GM12892 (cell line): ENCODE results near the gene TSGA10.

Source experiments
- POLR2A ChIP-seq: IDR thresholded peaks from 2 replicates; pipeline ENCODE4 v1.6.1; 2011; ENCODE audit warnings: low read depth, low read length, control low read depth
- TAF1 ChIP-seq: IDR thresholded peaks from 2 replicates; pipeline ENCODE4 v1.6.1; 2011; ENCODE audit warnings: low read depth, mild to moderate bottlenecking, control low read depth, low read length, borderline replicate concordance

DNA sequence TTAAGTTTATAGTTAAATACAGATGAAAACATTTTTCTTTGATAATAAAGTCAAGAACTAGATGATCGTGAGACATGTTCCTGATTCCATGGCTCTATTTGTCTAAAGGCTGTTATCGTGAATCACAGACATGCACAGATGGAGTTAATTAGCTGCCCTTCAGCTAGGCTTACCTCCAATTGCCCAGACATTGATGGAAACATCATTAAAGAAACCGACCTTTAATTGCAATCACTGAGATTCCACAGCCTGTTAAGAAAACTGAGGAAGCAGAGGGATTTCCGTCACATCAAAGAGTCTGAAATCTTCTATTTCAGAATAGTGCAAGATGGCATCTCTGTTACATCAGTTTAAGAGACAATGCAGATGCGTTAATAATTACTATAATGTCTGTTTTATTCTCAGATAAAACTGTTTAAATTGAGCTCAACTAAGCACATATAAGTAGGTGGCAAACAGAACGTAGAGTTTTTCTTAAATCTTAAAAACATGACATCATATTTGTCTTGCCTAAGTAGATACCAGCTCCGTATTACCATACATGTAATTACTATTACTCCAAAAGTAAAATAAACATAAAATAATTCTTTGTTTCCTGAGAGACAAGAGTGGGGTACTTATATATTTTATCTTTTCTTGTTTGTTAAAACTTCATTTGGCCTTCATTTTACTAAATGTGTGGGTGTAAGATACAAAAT lies 194.8 kb downstream of the TSGA10 start:
- TF ChIP-seq POLR2A, result no peak
- TF ChIP-seq TAF1, result no peak
